Hypothalamus (tissue), 51 donors: ENCODE measurements around the gene RHEB.

Source experiments
- DNase-seq, 51 donors: peaks; one replicate each; lab custom pipeline; 2025; lab: John Stamatoyannopoulos, UW

RHEB gene

DNA sequence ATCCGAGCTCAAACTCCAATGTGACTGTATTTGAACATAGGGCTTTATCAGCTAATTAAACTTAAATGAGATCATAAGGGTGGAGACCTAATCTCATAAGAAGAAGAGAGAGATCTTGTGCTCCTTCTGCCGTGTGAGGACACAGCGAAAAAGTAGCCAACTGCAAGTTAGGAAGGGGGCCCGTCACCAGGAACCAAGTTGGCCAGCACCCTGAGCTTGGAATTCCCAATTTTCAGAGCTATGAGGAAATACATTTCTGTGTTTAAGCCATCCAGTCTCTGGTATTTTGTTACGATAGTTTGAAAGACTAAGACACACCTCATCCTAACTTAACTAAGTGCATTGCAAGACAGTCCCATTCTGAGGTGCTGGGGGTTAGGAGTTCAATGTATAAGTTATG is 95.8 kb downstream of the RHEB start:
- no peak for DNase-seq

DNA sequence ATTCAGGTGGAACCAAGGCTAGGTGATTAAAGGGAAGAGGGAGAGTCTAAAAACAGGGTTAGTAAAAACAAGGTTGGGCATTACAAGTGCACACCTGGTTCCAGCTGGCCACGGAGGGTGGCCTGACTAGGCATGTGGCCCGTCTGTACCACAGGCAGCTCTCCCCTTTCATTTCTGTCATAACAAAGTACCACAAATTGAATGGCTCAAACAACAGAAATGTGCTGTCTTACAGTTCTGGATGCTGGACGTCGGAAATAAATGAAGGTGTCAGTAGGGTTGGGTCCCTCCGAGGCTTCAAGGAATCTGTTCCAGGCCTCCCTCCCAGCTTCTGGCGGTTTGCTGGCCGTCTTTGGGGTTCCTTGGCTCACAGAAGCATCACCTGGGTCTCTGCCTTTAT is 96.5 kb downstream of the RHEB start:
- DNase-seq, result no peak

DNA sequence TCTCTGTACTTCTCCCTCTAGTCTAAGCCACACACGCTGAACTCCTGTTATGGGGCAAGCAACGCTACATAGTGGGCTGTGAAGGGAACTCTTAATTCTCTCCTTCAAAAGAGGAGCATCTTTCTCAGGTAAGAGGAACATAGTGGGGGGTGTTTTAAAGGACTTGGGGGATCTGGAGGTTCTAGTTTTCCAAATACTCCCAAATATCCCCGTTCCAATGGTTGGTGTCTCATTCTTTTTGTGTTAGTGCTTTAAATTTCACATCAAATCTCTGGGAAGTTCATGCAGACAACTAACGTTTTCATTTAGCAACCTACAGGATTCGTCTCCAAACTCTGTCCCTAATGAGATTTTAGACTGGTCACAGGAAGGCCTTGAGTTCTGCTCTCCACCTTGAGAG is 97.5 kb downstream of the RHEB start:
- no peak for DNase-seq

DNA sequence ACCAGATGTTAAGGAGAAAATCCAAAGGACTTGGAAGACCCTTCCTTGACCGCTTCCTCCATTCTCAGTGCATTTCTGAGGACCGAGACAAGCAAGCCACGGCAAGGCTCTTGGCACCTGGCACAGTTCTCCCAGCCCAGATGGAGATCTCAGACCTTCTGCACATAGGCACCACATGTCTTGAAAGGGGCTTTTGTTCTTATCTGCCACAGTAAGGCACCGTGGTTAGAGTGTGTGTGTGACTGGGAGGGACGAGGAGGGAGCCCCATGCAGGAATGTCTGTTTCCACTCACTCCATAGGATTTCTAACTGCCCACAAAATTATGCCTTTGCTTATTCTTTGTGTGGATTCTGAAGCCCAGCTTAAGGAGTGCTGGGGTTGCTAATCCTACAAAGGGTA is 99.6 kb downstream of the RHEB start:
- no peak for DNase-seq

DNA sequence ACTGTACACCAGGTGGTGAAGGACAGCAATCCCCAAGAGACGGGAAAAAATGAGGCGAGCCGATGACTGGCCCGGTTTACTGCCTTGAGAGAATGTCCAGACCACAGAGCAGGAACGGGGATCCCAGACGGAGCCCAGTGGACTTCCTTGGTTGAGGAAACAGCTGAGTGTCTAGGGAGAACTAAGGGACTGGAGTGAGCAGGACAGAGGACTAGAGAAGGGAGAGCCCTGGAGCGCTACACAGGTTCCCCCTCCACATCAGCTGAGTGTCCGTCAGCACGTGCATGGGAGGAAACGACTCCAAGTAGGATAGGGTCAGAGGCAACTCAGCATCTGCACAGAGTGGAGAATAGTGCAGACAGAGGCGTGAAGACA is 102.8 kb downstream of the RHEB start:
- no peak for DNase-seq

DNA sequence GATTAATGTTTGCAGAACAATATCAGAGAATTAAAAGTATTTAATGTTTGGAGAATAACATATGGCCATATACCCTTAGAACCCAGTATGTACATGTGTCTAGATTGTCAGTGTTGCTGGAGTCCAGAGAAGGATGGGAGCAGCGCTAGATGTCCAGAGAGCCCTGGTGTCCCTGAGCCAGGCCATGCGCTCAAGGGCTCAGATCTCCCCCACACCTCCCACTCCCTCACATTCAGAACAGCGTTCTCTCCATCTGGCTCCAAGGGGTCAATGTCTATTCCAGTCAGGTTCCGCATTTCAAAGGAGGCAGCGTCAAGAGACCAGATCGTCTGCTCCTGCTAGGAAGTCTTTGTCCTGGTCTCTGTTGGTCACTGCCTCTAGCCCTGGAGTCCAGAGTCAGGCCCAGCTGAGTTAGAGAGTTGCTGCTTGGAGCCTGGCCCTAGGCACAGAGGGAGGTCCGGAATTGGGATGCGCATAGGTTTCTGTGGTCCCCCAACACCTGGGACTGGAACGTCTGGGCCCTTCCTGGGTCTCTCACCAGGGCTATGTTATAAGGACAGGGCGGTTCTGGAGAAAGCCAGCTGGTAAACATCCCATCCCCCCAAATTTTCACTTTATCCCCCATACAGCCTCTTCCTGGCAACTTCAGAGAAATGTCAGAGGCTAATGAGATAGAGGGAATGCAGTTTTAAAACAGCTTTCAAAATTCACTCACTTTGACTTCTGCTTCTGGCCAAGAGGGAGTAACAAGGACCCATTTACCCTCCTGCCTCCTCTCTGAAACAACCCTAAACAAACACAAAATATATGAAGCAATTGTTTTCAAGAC is 103.4 kb downstream of the RHEB start:
- no peak for DNase-seq
